HG03469 (cell line): ENCODE measurements around the gene PISD.
"Not testable (repeated sequence)": the region's sequence is repeated elsewhere in the genome, so short reads cannot be mapped to it uniquely, and the experiment has no call there.

Experiments
- ATAC-seq: cut with Tn5 transposase; IDR thresholded peaks from one replicate; pipeline ENCODE4 v1.9.1; 2021; ENCODE audit warnings: mild to moderate bottlenecking, moderate library complexity, moderate number of reproducible peaks; ENCODE audit not compliant: unreplicated experiment

PISD gene

GRCh38 chr22:31661851-31662667, at the start of gene PISD:
TSS of gene PISD (minus strand) at chr22:31662215. CDS start at chr22:31662208, 7 bp downstream.
- ATAC-seq, result peak; percentile 68

DNA sequence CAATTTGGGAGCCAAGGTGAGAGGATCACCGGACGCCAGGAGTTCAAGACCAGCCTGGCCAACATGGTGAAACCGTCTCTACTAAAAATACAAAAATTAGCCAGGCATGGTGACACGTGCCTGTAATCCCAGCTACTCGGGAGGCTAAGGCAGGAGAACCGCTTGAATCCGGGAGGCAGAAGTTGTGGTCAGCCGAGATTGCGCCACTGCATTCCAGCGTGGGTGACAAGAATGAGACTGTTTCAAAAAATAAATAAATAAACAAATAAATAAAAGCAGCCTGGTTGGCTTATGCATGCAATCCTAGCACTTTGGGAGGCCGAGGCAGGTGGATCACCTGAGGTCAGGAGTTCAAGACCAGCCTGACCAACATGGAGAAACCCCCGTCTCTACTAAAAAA, 49.2 kb upstream of the PISD start:
- ATAC-seq, result not testable (repeated sequence)

GRCh38 chr22:31707519-31707918, 45.5 kb upstream of the PISD start:
- no peak for ATAC-seq

GRCh38 chr22:31695423-31695822, 33.4 kb upstream of the PISD start:
- no peak for ATAC-seq

DNA sequence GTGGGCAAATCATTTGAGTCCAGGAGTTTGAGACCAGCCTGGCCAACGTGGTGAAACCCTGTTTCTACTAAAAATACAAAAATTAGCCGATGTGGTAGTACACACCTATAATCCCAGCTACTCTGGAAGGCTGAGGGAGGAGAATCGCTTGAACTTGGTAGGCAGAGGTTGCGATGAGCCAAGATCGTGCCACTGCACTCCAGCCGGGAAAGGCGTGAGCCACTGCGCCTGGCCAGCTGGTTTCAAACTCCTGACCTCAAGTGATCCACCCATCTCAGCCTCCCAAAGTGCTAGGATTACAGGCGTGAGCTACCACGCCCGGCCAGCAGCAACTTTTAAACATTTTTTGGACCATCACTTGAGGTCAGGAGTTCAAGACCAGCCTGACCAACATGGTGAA, 32.0 kb upstream of the PISD start:
- not testable (repeated sequence) for ATAC-seq

DNA sequence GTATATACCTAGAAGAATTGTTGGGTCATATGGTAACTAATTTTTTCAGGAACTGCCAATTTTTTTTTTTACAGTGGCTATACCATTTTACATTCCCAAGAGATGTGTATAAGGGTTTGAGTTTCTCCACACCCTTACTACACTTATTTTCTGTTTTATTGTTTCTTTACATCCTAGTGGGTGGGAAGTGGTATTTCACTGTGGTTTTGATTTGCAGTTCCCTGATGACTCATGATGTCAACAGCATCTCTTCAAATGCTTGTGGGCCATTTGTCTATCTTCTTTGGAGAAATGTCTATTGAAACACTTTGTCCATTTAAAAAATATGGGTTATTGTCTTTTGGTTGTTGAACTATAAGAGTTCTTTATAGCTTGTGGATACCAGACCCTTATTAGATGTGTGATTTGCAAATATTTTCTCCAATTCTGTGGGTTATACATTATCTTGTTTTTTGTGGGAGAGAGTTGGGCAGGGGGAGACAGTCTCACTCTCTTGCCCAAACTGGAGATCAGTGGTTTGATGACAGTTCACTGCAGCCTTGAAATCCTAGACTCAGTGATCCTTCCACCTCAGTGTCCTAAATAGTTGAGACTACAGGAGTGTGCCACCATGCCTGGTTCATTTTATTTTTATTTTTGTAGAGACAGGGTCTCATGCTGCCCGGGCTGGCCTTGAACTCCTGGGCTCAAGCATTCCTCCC, 30.3 kb upstream of the PISD start:
- no peak for ATAC-seq

- no peak for ATAC-seq
Measured at GRCh38 chr22:31691408-31691807, 29.4 kb upstream of the PISD start.

GRCh38 chr22:31683181-31684105, 21.4 kb upstream of the PISD start:
- ATAC-seq, result no peak

DNA sequence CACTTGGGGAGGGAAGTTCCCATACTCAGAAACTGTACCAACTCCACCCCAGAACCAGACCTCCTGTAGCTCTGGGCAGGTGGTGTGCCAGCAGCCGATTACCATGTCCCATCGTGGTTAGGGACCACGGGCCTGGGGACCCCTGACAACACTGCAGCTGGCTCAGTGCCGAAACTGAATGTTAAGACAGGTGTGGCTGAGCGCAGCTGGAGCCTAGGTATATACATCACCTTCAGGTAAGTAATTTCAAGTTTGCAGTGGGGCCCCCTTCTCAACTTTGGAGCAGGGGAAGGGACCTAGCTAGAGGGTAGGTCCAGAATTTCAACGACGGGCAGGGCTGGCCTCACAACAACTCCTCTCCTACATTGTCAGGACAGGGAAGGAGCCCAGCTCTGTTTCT, 20.7 kb upstream of the PISD start:
- no peak for ATAC-seq

DNA sequence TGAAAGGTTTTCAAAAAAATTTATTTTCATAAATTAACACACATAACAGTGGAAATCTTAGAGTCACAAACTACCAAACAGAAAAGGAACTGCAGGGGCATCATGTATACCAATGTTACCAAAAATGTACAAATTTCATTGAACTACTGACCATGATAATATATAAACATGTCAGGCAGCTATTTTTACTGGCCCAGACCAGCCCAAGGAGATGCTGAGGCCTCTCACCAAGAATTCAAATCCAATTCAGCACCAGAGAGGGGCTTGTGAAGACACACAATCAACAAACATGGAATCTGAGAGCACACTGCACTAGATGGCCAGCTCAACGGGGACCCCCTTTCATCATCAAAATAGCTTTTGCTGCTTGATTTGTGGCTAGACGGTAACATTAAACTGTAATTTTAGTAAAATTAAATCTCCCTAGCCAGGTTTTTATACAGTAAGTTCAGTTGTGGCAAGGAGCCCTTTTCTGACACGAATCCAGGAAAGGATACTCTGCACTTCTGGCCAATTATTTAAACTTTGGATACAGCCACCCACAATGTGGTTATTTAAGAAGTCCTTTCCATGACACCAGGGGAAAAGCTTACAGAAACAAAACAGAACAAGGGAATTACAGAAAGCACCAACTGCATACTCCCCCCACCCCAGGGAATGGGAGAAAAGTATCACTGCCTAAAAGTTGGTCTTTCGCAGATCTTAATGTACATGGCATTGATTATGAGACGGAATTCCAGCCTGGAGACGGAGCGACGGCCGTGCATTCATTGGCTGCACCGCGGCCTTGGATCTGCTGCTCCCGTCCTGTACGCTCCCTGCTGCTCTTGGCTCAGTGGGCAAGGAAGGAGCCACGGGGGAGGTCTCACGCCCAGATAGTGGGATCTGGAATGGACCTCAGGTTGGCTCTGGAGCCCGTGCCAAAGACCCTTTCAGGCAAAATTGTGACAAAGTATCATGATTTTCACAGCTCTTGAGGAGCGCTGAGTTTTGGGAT, 19.6 kb upstream of the PISD start:
- no peak for ATAC-seq

DNA sequence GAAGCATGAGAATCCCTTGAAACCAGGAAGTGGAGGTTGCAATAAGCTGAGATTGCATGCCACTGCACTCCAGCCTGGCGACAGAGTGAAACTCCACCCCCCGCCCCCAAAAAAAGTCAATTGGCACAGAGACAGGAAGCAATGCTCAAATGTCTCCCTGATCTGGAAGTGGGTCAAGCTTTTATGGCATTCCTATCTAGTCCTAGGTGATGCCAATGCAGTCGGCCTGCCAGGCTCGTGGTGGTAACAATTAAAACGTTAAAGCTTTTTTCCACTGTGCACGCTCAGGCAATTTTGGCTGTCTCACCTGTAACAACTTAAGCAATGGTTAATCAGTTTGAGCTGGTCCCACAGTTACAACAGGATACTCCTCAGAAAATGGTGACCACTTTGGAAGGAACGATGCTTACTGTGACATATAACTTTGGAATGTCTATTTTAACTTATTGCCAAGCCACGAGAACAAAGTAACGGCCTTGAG, 18.9 kb upstream of the PISD start:
- no peak for ATAC-seq

DNA sequence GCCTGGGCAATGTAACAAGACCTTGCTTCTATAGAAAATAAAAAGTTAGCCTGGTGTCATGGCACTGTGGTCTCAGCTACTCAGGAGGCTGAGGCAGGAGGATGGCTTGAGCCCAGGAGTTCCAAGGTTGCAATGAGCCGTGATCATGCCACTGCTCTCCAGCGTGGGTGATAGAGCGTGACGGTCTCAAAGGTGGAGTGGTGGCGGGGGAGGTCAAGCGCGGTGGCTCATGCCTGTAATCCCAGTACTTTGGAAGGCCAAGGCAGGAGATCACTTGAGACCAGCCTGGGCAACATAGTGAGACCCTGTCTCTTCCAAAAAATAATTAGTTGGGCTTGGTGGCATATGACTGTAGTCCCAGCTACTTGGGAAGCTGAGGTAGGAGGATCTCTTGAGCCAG, 16.7 kb upstream of the PISD start:
- ATAC-seq, result no peak

GRCh38 chr22:31676700-31677099, 14.7 kb upstream of the PISD start:
- no peak for ATAC-seq

GRCh38 chr22:31674219-31674618, 12.2 kb upstream of the PISD start:
- ATAC-seq, result not testable (repeated sequence)

GRCh38 chr22:31668849-31669248, 6.8 kb upstream of the PISD start:
- not testable (repeated sequence) for ATAC-seq

DNA sequence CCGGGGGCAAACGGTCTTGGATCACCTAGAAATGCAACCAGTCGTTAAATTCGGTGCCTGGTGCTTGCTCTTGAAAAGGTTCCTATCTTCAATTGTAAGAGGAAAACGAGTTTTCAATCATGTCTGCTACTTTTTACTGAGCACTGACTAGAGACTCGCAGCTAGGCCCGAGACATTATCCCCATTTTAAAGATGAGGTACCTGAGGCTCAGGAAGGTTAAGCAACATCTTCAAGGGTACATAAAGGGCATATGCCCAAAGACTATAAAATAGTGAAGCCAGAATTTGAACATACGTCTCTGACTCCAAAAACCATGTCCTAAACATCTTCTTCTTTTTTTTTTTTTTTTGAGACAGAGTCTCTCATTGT, 638 bp upstream of the PISD start:
- ATAC-seq, result no peak

- ATAC-seq, result not testable (repeated sequence)
Measured at GRCh38 chr22:31660860-31661341, 1.1 kb downstream of the PISD start.

DNA sequence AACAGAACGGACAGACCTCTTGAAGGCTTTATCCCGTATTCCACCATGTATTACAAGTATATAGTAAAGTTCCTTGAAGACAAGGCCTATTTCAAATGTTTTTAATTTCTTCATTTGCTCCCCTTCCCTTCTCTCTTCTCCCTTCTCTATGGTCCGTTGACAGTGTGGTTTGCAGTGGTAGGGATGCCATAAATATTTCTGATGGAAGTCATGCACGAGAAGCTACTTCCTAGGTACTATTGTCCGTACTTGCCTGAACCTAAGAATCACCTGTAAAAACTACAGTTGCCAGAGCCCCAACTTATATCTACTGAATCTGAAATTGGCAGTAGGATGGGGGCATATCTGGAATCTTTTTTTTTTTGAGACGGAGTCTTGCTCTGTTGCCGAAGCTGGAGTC, 2.8 kb downstream of the PISD start:
- no peak for ATAC-seq

DNA sequence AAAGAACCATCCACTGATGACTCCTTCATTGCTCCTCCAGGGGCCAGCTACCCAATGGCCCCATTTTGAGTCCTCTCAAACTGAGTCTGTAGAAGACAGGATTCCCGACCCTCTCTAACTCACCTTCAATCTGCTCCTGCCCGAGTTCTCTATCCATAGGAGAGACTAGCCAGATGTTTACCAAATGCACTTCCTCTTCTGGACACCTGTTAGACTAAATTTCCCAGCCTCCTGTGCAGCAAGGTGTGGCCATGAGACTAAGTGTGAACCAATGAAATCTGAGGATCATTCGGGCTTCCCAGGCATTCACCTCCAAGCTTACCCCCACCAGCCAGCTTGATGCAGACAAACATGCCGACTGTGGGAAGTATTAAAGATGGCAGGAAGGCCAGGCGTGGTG, 7.6 kb downstream of the PISD start:
- ATAC-seq, result no peak

GRCh38 chr22:31653944-31654343, 8.1 kb downstream of the PISD start:
- ATAC-seq, result no peak
